Measurements from ENCODE around the gene MAOB.
"Not testable (repeated sequence)": the region's sequence is repeated elsewhere in the genome, so short reads cannot be mapped to it uniquely, and the experiment has no call there.

The MAOB gene

GRCh38 chrX:43882294-43882681, at the start of gene MAOB:
Gene MAOB (minus strand): TSS chrX:43882450. CDS start chrX:43882299, 151 bp downstream.
- no peak for DNase-seq

GRCh38 chrX:43922032-43922431, 39.8 kb upstream of the MAOB start:
- not testable (repeated sequence) for DNase-seq

- not testable (repeated sequence) for DNase-seq
These were observed 28.5 kb upstream of the MAOB start for GRCh38 chrX:43910772-43911171.

- no peak for DNase-seq
These were observed 27.8 kb upstream of the MAOB start for GRCh38 chrX:43910012-43910411.

GRCh38 chrX:43909141-43909540, 26.9 kb upstream of the MAOB start:
- DNase-seq = no peak

- DNase-seq = no peak
These were observed 17.9 kb upstream of the MAOB start for GRCh38 chrX:43899878-43900815.

- DNase-seq = no peak
These were observed 16.3 kb upstream of the MAOB start for GRCh38 chrX:43898406-43899035.

GRCh38 chrX:43897290-43897689, 15.0 kb upstream of the MAOB start:
- DNase-seq = no peak

GRCh38 chrX:43892336-43892870, 10.2 kb upstream of the MAOB start:
- peak; percentile 13 for DNase-seq

- DNase-seq = no peak
These were observed 3.4 kb upstream of the MAOB start for GRCh38 chrX:43885617-43886016.

GRCh38 chrX:43881410-43882293, 598 bp downstream of the MAOB start:
- no peak for DNase-seq

- no peak for DNase-seq
These were observed 1.8 kb downstream of the MAOB start for GRCh38 chrX:43880425-43880824.

GRCh38 chrX:43878906-43879526, 3.2 kb downstream of the MAOB start:
- DNase-seq = no peak

- DNase-seq = no peak
These were observed 5.6 kb downstream of the MAOB start for GRCh38 chrX:43876680-43877079.

GRCh38 chrX:43870758-43871419, 11.4 kb downstream of the MAOB start:
- no peak for DNase-seq

GRCh38 chrX:43870011-43870410, 12.2 kb downstream of the MAOB start:
- no peak for DNase-seq

GRCh38 chrX:43868791-43869190, 13.5 kb downstream of the MAOB start:
- DNase-seq = no peak

GRCh38 chrX:43866423-43866822, 15.8 kb downstream of the MAOB start:
- no peak for DNase-seq

GRCh38 chrX:43865791-43866190, 16.5 kb downstream of the MAOB start:
- no peak for DNase-seq

- no peak for DNase-seq
These were observed 19.8 kb downstream of the MAOB start for GRCh38 chrX:43862434-43862833.

GRCh38 chrX:43861750-43862149, 20.5 kb downstream of the MAOB start:
- no peak for DNase-seq

All from GDM1 (cell line).